ENCODE measurements around the gene MID1IP1. TPM values are rescaled to one million over a fixed set of nuclear protein-coding genes. Genes with fewer than 3 reads are reported as not detected.

MID1IP1 gene
- total RNA-seq, 1 experiment from 2014 or later: 46.8 TPM

GRCh38 chrX:38804682-38805431 is 3.6 kb downstream of the MID1IP1 start:
- Histone ChIP-seq H3K4me3 (peak overlapping the region; percentile 80), H3K27me3 (no peaks in the 10 kb centered on the region), H3K9me3 (replicated peaks) (no peaks in the 10 kb centered on the region), H3K27ac (peak overlapping the region; percentile 86), H3K36me3 (peaks cover 11% of the 10 kb centered on the region), H3K4me1 (no peaks in the 10 kb centered on the region)
- peak; percentile 16 to 27 for DNase-seq

- peak; percentile 28 to 53 for DNase-seq
- Histone ChIP-seq H3K27me3 (no peaks in the 10 kb centered on the region), H3K9me3 (replicated peaks) (no peaks in the 10 kb centered on the region), H3K36me3 (peaks cover 11% of the 10 kb centered on the region), H3K4me3 (peak overlapping the region; percentile 80), H3K27ac (peak overlapping the region; percentile 86), H3K4me1 (no peaks in the 10 kb centered on the region)
Observed at GRCh38 chrX:38805432-38806389, 4.5 kb downstream of the MID1IP1 start.

GRCh38 chrX:38806875-38807621 is 5.8 kb downstream of the MID1IP1 start:
- Histone ChIP-seq H3K4me1 (no peaks in the 10 kb centered on the region), H3K27ac (no peak overlapping the region), H3K36me3 (peaks cover 11% of the 10 kb centered on the region), H3K4me3 (no peak overlapping the region; the same call in 1 of the 2 replicates), H3K9me3 (replicated peaks) (no peaks in the 10 kb centered on the region), H3K27me3 (no peaks in the 10 kb centered on the region)
- DNase-seq: no peak

DNA sequence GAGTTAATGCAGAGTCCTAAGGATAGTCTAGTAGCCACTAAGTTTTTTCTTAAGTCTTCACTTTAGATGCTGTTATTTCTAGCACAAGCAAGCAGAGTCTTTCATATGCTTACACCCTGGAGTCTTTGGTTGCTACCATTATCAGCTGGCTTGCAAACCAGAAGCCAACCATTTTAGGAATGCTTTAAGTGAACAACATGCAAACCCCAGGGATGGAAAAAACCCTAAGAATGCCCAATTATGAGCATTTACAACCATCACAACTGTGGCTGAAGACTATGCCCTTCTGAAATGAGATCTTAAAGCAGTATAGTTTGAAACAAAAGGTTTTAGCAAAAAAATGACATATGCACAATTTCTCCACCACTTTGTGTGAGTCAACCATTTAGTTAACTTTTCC is 6.6 kb downstream of the MID1IP1 start:
- Histone ChIP-seq H3K27ac (no peak overlapping the region), H3K4me3 (no peak overlapping the region), H3K27me3 (no peaks in the 10 kb centered on the region), H3K4me1 (no peaks in the 10 kb centered on the region), H3K36me3 (peaks cover 11% of the 10 kb centered on the region), H3K9me3 (replicated peaks) (no peaks in the 10 kb centered on the region)
- DNase-seq: no peak

DNA sequence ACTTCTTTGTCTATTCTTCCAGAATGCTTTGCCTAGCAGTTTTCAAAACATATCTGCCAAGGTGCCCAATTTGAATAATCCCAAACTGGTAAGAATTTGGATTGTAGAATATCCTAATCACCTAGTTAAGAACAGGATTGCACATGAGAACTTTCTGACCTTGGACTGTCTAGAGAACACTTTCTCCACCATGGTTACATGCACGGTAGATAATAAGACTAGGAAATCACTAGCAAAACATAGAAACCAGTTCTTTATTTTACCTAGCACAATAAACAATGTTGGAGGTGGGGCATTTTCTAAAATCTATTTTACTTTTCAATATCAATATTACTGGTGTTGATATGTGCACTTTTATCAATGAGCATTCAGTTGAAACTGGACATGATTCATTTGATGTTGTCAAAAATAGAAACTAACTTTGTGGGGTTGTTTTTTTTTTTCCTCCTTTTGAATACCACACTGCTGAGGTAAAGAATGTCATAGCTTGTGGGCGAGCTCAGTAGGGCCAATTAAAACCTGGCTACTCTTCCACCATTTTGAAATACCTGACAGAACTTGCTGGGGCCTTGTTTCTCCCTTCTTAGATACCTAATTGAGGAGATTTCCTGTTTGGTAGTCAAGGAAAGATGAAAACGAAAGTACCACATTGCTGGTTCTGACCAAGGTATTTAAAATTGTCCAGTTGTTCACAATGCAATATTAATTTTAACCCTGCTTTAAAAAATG is 10.4 kb downstream of the MID1IP1 start:
- no peaks in the 10 kb centered on the region for H3K9me3 ChIP-seq (replicated peaks)
- no peak overlapping the region for H3K4me3 ChIP-seq
- no peaks in the 10 kb centered on the region; the same call in 1 of the 2 replicates for H3K36me3 ChIP-seq
- DNase-seq: no peak
- H3K27me3 ChIP-seq: no peaks in the 10 kb centered on the region
- H3K27ac ChIP-seq: no peak overlapping the region
- H3K4me1 ChIP-seq: peaks cover 4% of the 10 kb centered on the region; the same call in 1 of the 2 replicates

- Histone ChIP-seq H3K27me3 (no peaks in the 10 kb centered on the region), H3K4me3 (no peak overlapping the region), H3K4me1 (peaks cover 9% of the 10 kb centered on the region; the same call in 1 of the 2 replicates), H3K9me3 (replicated peaks) (no peaks in the 10 kb centered on the region), H3K36me3 (no peaks in the 10 kb centered on the region), H3K27ac (no peak overlapping the region)
- no peak for DNase-seq
Observed at GRCh38 chrX:38816155-38816554, 14.9 kb downstream of the MID1IP1 start.

- Histone ChIP-seq H3K27me3 (no peaks in the 10 kb centered on the region), H3K4me1 (peaks cover 9% of the 10 kb centered on the region; the same call in 1 of the 2 replicates), H3K9me3 (replicated peaks) (no peaks in the 10 kb centered on the region), H3K27ac (no peak overlapping the region), H3K4me3 (no peak overlapping the region), H3K36me3 (no peaks in the 10 kb centered on the region)
- DNase-seq: peak; percentile 19 to 34
Observed at GRCh38 chrX:38817004-38817703, 15.9 kb downstream of the MID1IP1 start.

- H3K36me3 ChIP-seq: no peaks in the 10 kb centered on the region
- DNase-seq: no peak
- no peak overlapping the region for H3K4me3 ChIP-seq
- peaks cover 9% of the 10 kb centered on the region; the same call in 1 of the 2 replicates for H3K4me1 ChIP-seq
- H3K27ac ChIP-seq: no peak overlapping the region
- H3K27me3 ChIP-seq: no peaks in the 10 kb centered on the region
- H3K9me3 ChIP-seq (replicated peaks): no peaks in the 10 kb centered on the region
Observed at GRCh38 chrX:38819163-38819562, 17.9 kb downstream of the MID1IP1 start.

- H3K27ac ChIP-seq: no peak overlapping the region
- H3K36me3 ChIP-seq: no peaks in the 10 kb centered on the region
- no peaks in the 10 kb centered on the region for H3K9me3 ChIP-seq (replicated peaks)
- no peak overlapping the region for H3K4me3 ChIP-seq
- peaks cover 9% of the 10 kb centered on the region; the same call in 1 of the 2 replicates for H3K4me1 ChIP-seq
- H3K27me3 ChIP-seq: no peaks in the 10 kb centered on the region
- no peak for DNase-seq
Observed at GRCh38 chrX:38819709-38820108, 18.4 kb downstream of the MID1IP1 start.

- DNase-seq: no peak
- Histone ChIP-seq H3K4me1 (peaks cover 9% of the 10 kb centered on the region; the same call in 1 of the 2 replicates), H3K36me3 (no peaks in the 10 kb centered on the region), H3K27me3 (no peaks in the 10 kb centered on the region), H3K4me3 (no peak overlapping the region), H3K27ac (no peak overlapping the region), H3K9me3 (replicated peaks) (no peaks in the 10 kb centered on the region)
Observed at GRCh38 chrX:38820751-38821150, 19.5 kb downstream of the MID1IP1 start.

- H3K4me1 ChIP-seq: no peaks in the 10 kb centered on the region
- H3K27ac ChIP-seq: no peak overlapping the region
- H3K9me3 ChIP-seq (replicated peaks): no peaks in the 10 kb centered on the region
- H3K4me3 ChIP-seq: no peak overlapping the region
- no peaks in the 10 kb centered on the region for H3K36me3 ChIP-seq
- no peaks in the 10 kb centered on the region for H3K27me3 ChIP-seq
- no peak for DNase-seq
Observed at GRCh38 chrX:38824176-38824575, 22.9 kb downstream of the MID1IP1 start.

DNA sequence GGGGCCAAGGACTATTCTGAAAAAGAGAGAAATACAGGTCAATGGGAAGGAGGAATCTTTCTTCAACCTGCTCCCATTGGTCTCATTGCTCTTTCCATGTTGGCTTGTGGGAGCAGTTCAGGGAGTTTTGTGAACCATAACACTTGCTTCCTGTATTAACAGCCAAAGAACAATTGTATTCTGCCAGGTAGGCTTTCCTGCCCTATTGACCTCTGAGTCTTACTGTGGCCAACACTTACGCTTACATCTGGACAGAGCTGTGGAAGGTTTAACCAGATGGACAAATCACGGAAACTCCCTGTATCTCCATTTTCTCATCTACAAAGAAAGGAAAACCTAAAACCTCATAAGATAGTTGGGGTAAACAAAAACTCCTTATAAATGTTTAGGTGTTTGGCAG is 30.7 kb downstream of the MID1IP1 start:
- Histone ChIP-seq H3K4me3 (no peak overlapping the region), H3K36me3 (no peaks in the 10 kb centered on the region), H3K27ac (no peak overlapping the region), H3K9me3 (replicated peaks) (no peaks in the 10 kb centered on the region), H3K4me1 (no peaks in the 10 kb centered on the region), H3K27me3 (no peaks in the 10 kb centered on the region)
- DNase-seq: no peak

- Histone ChIP-seq H3K27me3 (no peaks in the 10 kb centered on the region), H3K36me3 (no peaks in the 10 kb centered on the region)
Observed at GRCh38 chrX:38837389-38837788, 36.1 kb downstream of the MID1IP1 start.

More at GRCh38 chrX:38837389-38837788, 36.1 kb downstream of the MID1IP1 start:
- Histone ChIP-seq H3K9me3 (replicated peaks) (no peaks in the 10 kb centered on the region), H3K27ac (no peak overlapping the region), H3K4me1 (no peaks in the 10 kb centered on the region), H3K4me3 (no peak overlapping the region)
- DNase-seq: no peak

Data from SJCRH30 (cell line).